Measurements from ENCODE around the gene TEDDM1. TPM values are rescaled to one million over a fixed set of nuclear protein-coding genes. Genes with fewer than 3 reads are reported as not detected.

TEDDM1 gene
- total RNA-seq, 2 experiments from 2014 or later = not detected

- ChIA-PET CTCF (no interaction called here), POLR2A (no interaction called here)
Observed at GRCh38 chr1:182408435-182409075, 8.1 kb upstream of the TEDDM1 start.

GRCh38 chr1:182407724-182408123 is 7.3 kb upstream of the TEDDM1 start:
- ChIA-PET POLR2A (no interaction called here), CTCF (no interaction called here)

GRCh38 chr1:182406012-182406411 is 5.5 kb upstream of the TEDDM1 start:
- ChIA-PET CTCF (no interaction called here), POLR2A (no interaction called here)

GRCh38 chr1:182405578-182405977 is 5.1 kb upstream of the TEDDM1 start:
- ChIA-PET CTCF (no interaction called here), POLR2A (no interaction called here)

- CTCF ChIA-PET = interaction anchor here (1.2 kb wide), 1 partner anchor 261 kb away, joined by 3 read pairs; no protein-coding TSS in a partner anchor
- POLR2A ChIA-PET = no interaction called here
Observed at GRCh38 chr1:182404781-182405180, 4.3 kb upstream of the TEDDM1 start.

- ChIA-PET CTCF (interaction anchor here (1.3 to 7.0 kb wide), 3 partner anchors 254 to 316 kb away, joined by 5 to 64 read pairs (median 7); no protein-coding TSS in a partner anchor), POLR2A (no interaction called here)
Observed at GRCh38 chr1:182397653-182398393, 2.6 kb downstream of the TEDDM1 start.

GRCh38 chr1:182395906-182396305 is 4.6 kb downstream of the TEDDM1 start:
- ChIA-PET POLR2A (no interaction called here), CTCF (interaction anchor here (1.0 to 7.0 kb wide), 5 partner anchors 9 to 311 kb away, joined by 4 to 64 read pairs (median 6); no protein-coding TSS in a partner anchor)

GRCh38 chr1:182394055-182394775 is 6.3 kb downstream of the TEDDM1 start:
- ChIA-PET CTCF (interaction anchor here (0.6 to 7.0 kb wide), 4 partner anchors 97 to 388 kb away, joined by 3 to 64 read pairs (median 4); no protein-coding TSS in a partner anchor), POLR2A (interaction anchor here (0.6 kb wide), 1 partner anchor 1185 kb away, joined by 3 read pairs; no protein-coding TSS in a partner anchor)

GRCh38 chr1:182392050-182393028 is 8.1 kb downstream of the TEDDM1 start:
- ChIA-PET POLR2A (no interaction called here), CTCF (interaction anchor here (7.0 kb wide), 1 partner anchor 248 kb away, joined by 64 read pairs; no protein-coding TSS in a partner anchor)

- CTCF ChIA-PET = interaction anchor here (7.0 kb wide), 1 partner anchor 247 kb away, joined by 64 read pairs; no protein-coding TSS in a partner anchor
- POLR2A ChIA-PET = interaction anchor here (0.6 kb wide), 1 partner anchor 86 kb away, joined by 5 read pairs; no protein-coding TSS in a partner anchor
Observed at GRCh38 chr1:182391362-182392049, 9.0 kb downstream of the TEDDM1 start, which contains the start of gene GLUL. GLUL (minus strand) TSS chr1:182391790; CDS start chr1:182388737, 3,053 bp downstream.

GRCh38 chr1:182391028-182391361 is 9.5 kb downstream of the TEDDM1 start:
- ChIA-PET POLR2A (no interaction called here), CTCF (no interaction called here)

- ChIA-PET CTCF (interaction anchor here (0.7 to 1.0 kb wide), 2 partner anchors 14 to 260 kb away, joined by 3 read pairs; no protein-coding TSS in a partner anchor), POLR2A (no interaction called here)
Observed at GRCh38 chr1:182389619-182390047, 10.8 kb downstream of the TEDDM1 start.

GRCh38 chr1:182388392-182389134 is 11.9 kb downstream of the TEDDM1 start:
- POLR2A ChIA-PET = no interaction called here
- CTCF ChIA-PET = interaction anchor here (0.7 to 1.0 kb wide), 2 partner anchors 13 to 259 kb away, joined by 3 read pairs; no protein-coding TSS in a partner anchor

GRCh38 chr1:182387566-182387965 is 12.9 kb downstream of the TEDDM1 start:
- POLR2A ChIA-PET = no interaction called here
- CTCF ChIA-PET = interaction anchor here (1.8 kb wide), 1 partner anchor 9 kb away, joined by 7 read pairs; no protein-coding TSS in a partner anchor

- ChIA-PET POLR2A (no interaction called here), CTCF (interaction anchor here (1.8 kb wide), 1 partner anchor 9 kb away, joined by 7 read pairs; no protein-coding TSS in a partner anchor)
Observed at GRCh38 chr1:182386980-182387379, 13.5 kb downstream of the TEDDM1 start.

GRCh38 chr1:182385885-182386853 is 14.3 kb downstream of the TEDDM1 start:
- ChIA-PET CTCF (interaction anchor here (1.8 kb wide), 1 partner anchor 10 kb away, joined by 7 read pairs; no protein-coding TSS in a partner anchor), POLR2A (no interaction called here)
